Stimulated activated CD4-positive, alpha-beta T cell treated with anti-CD3 and anti-CD28 coated beads, TNF-alpha, amount 100 ng/mL, for 48 hours (primary cell): Measurements from ENCODE around the gene TBC1D22B.
A peak's percentile ranks its signal among the peaks of the same experiment; 100 is the strongest.

Experiments
- DNase-seq, 3 donors: peaks; one replicate each; pipeline ENCODE4 v3.0.0-alpha.2; 2020; ENCODE audit warnings: low read depth in 3 of 3

Gene TBC1D22B

DNA sequence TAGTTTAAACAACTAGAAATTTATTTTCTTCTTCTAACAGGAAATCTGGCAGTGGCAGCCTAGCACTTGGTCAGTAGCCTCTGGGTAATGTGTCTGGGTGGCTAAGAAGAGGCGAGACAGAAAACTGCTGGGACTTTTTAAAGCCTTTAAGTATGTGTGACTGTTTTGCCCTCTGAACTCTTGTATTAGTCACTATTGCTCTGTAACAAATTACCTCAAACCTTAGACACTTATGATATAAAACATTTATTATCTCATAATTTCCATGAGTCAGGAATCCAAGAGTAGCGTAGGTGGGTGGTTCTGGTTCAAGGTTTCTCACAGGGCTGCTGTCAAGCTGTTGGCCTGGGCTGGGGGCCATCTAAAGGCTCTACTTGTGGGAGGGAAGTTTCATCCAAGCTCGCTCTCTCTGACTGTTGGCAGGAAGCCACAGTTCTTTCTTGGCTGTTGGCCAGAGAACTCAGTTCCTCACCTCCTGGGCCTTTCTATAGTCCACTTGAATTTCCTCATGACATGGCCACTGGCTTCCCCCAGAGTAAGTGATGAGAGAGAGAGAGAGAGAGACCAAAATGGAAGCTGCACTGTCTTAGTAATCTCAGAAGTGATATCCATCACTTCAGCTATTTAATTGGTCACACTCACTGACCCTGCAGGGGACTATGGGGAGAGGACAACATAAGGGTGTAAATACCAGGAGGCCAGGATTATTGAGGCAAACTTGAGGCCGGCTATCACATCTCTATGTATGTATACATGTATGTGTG lies 17.4 kb upstream of the TBC1D22B start:
- peak; percentile 69 to 82 (median 73) for DNase-seq

DNA sequence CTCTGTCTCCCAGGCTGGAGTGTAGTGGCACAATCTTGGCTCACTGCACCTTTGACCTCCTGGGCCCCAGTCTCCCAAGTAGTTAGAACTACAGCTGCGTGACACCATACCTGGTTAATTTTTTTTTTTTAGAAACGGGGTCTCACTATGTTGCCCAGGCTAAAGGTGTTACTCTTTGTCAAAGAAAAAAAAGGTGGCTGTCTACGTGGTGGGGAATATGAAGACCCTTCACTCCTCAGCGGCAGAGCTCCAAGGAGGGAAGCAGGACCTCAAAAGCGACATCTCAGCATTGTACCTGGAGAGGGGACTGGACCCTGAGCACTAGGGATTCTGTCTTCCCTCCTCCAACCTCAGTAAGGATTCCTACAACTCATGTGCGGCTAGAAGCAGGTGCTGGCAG lies 16.4 kb upstream of the TBC1D22B start:
- DNase-seq, result no peak

- DNase-seq, result no peak
Observed at GRCh38 chr6:37241775-37242428, 15.7 kb upstream of the TBC1D22B start.

- no peak for DNase-seq
Observed at GRCh38 chr6:37242429-37243052, 15.0 kb upstream of the TBC1D22B start.

- DNase-seq, result no peak
Observed at GRCh38 chr6:37243131-37243815, 14.3 kb upstream of the TBC1D22B start.

GRCh38 chr6:37243816-37244370 lies 13.7 kb upstream of the TBC1D22B start:
- no peak for DNase-seq

DNA sequence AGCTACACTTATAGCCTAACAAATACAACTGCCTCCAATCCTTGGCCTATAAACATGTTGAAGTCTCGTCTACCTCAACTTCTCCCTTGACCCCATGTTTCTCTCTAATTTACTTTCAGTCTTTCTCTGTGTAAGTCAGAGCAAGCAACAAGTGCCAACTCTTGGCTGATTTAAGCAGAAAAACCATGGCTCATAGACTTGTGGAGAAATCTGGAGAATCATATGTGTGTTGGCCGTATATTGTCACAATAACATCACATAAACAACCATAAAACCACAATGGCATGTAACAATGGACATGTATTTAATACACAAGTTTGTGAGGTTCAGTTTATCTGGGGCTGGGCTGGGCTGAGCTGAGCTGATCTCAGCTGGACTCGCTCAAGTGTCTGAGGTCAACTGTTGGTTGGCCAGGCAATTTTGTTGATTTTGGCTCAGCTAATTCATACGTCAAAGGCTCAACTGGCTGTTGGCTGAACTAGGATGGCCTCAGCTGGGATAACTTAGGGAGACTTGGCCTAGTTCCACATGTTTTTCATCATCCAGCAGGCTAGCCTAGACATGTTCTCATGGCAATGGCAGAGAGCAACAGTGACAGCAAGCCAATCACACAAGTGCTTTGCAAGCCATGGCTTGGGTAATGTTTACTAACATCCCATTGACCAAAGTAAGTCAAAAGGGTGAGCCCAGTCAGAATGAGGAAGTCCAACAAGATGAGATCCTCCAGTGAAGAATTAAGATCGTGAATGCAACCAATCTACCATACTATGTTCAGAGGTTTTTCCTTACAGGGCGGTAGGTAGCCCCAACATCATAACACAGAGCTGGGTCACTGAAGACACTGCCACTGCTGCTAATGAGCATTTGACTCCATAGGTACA lies 12.9 kb upstream of the TBC1D22B start:
- no peak for DNase-seq

GRCh38 chr6:37251211-37251780 lies 6.3 kb upstream of the TBC1D22B start:
- DNase-seq, result no peak

DNA sequence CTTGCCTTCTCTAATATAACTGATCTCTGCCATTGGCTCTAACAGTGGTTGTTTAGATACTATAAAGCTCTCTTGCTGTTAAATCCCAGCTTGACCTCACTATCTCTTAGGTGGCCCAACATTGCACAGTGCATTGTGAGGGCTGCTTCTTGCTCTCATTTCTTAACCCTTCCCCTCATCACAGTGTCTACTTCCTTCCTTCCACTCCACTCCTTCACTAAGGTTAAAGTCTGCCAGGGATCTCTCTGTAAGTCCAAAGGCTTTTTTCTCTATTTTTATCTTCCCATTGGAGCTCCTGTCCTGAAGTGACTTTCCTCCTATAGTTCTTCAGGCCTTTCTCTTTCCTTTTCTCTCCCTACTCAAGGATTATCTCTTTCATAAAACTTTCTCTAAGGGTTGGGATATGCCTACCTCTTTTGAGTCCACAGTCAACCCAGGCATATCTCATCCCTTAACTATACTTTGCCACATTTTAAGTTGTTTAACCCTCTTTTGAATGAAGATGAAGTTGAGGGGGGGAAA lies 4.0 kb upstream of the TBC1D22B start:
- DNase-seq, result no peak

- DNase-seq, result no peak
Observed at GRCh38 chr6:37254881-37255280, 2.7 kb upstream of the TBC1D22B start.

DNA sequence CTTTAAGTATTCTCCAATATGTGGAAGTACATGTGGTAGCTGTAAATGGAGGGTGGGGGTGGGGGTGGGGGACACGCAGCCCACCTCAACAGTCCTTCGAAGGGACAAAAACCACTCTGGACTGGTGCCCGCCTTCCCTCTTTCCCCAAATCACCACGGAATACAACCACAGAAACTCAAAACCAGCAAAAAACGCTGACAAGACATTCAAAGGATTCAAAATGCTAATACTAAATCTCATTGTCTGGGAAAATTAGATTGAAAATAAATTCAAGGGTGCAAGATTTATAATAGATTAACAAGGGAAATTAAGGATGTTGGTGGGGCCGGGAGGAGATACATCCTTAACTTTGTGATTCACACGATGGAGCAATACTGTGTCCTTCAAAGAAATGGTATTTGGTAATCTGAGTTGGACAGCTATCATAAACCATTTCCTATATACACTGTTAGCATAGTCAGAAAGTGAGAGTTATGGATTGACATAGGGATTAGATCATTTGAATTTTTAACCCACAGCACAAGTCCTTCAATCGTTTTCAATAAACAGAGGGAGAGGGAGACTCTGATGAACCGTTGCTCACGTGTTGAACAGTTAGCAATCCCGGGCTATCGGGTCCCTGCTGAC lies 766 bp upstream of the TBC1D22B start:
- DNase-seq, result no peak

GRCh38 chr6:37257320-37257633 lies 295 bp upstream of the TBC1D22B start:
- DNase-seq, result no peak

DNA sequence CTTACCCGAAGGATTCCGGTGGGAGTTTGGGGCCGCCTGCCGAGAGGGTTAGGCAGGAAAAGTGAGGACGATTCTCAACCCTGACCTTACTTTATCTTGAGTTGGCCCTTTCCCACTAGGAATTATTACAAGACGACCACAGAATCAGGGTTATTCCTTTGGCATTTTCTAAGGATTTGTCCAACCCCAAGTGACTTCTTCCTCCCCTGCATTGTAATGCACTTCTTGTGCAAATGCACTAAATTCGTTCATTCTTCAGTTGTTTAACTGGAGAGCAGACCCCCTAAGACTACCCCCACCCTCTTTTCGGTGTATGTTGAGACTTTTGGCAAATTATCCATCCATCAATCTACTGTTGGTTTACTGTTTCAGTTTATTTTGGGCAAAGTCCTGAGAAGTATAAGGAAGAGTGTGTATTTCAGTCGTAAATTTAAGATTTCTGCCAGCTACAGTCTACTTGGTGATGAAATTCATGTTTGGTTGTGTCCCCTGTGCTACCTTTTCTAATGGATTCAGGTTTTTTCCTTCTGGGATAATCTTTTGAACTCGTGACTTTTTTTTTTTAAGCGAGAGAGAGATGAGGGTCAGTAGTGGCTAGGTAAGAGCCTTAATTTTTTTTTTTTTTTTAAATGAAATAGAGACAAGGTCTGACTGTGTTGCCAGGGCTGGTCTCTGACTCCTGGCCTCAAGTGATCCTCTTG lies 983 bp downstream of the TBC1D22B start:
- no peak for DNase-seq

- DNase-seq, result no peak
Observed at GRCh38 chr6:37259191-37259590, 1.6 kb downstream of the TBC1D22B start.

DNA sequence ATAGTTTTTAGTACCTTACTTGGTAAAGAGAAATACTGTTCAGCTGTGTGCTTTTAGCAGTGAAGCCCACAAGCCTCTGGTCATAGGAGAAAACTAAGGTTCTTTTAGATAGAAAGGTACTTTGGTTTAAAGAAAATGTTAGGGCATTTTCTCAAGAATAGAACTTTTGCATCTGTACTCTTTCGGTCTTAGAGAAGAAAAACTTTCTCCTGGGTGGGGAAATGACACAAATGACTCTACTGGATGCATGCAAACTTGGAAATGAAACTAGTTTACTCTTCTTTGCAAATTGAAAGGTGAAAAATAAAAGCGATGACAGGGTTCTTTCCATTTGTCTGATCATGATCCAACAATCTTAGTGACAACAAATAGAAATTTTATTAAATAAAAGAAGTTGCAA lies 2.5 kb downstream of the TBC1D22B start:
- no peak for DNase-seq

- no peak for DNase-seq
Observed at GRCh38 chr6:37260444-37260843, 2.9 kb downstream of the TBC1D22B start.

DNA sequence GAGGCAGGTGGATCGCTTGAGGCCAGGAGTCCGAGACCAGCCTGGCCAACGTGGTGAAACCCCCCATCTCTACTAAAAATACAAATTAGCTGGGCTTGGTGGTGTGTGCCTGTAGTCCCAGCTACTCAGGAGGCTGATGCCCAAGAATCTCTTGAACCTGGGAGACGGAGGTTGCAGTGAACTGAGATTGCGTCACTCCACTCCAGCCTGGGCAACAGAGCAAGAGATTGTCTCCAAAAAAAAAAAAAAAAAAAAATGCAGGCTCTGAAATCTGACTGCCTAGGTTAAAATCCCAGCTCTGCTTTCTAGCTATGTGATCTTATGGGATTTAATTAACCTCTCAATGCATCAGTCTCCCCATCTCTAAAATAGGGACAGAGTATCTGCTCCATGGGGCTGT lies 3.6 kb downstream of the TBC1D22B start:
- no peak for DNase-seq

DNA sequence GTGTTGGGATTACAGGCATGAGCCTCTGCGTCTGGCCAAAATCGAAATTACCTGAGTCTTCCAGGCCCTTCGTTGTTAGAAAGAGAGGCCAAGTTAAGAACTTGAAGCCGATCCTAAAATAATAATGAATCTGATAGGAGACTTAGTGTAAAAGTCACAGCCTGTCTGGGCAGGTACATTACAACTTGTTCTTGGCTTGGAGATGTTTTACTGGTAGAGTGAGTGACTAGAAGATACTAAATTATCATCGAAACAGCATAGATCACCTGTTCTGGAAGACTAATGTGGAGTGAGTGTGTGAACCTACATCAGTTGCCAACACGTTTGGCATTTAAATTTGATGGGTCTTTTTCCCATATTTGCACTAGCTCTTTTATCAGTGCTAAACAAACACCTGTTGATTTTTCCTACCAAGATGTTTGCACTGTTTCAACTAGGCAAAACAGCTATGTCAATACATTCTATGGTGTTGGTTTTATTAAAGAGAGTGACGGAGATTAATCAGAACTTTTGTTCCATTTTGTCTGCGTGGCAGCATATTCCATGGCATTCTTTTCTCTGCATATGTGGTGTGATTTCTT lies 5.0 kb downstream of the TBC1D22B start:
- no peak for DNase-seq

DNA sequence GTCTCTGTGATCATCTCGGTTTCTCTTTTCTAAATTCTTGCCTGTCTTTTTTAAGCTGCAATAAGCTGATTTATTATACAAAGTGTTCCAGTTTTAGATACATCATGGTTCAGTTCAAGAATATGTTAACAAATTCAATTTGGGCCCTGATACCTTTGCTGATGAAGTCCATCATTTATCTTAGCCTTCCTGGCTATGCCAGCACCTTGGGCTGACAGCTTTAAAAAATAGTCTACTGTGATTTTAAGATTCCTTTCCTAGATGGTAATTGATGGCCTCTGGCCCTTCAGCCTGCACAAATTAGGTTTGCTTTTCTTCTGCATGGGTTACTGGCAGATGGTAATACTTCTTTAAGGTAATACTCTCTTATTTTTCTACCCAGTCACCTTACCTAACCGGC lies 7.4 kb downstream of the TBC1D22B start:
- no peak for DNase-seq
